Measurements from ENCODE around the gene LUZP2.

DNA sequence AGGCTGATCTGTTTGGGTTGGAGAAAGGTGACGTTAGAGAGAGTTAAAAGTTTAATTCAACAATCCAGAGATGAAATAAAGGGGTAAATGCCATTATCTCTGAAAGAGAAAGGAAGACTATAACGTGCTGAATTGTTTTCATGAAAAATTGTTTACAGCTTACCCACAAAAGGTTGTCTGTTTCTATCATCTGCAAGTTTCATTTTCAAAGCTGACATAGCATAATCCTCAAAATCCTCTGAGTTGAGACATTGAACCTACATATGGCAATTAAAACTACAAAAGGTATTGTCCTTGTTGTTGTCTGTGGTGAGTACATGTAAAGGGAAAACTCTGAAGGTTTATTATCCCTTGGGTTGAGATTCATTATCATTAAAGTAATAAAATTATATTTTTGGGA, 569.9 kb downstream of the LUZP2 start:
- TF ChIP-seq CTCF (IDR thresholded peaks at IDR 0.05) (no peak), ZFX (IDR thresholded peaks at IDR 0.05; ENCODE audit: borderline replicate concordance) (no peak)

All from 22Rv1 (cell line).